MV-4-11 (cell line): ENCODE data around the gene C2CD4C.
"Not testable (repeated sequence)": the region's sequence is repeated elsewhere in the genome, so short reads cannot be mapped to it uniquely, and the experiment has no call there.

Experiments
- DNase-seq: peaks from one replicate; lab custom pipeline; 2025; lab: John Stamatoyannopoulos, UW

The C2CD4C gene

DNA sequence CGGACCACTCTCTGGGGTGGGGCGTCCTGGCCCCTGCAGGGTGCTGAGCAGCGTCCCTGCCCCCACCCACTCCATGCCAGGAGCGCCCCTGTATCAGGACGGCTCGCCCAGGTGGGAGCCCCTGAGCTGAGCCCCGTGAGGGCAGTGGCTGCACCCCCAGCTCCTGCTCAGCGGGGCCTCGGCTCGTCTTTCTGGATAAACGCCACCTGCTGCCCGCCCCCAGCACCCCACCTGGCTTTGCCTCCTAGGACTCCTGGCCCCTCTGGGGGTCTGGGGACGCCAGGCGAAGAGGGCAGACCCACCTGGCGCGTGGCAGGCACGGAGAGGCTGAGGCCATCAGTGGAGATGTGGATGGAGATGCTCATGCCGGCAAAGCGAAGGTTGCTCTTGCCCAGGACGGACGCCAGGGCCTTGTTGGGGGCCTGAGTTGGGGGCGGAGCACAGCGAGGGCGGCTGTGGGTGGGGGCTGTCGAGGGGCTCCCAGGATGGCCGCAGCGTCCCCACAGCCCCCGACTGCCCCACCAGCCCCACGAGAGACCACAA, 29.5 kb upstream of the C2CD4C start:
- no peak for DNase-seq

DNA sequence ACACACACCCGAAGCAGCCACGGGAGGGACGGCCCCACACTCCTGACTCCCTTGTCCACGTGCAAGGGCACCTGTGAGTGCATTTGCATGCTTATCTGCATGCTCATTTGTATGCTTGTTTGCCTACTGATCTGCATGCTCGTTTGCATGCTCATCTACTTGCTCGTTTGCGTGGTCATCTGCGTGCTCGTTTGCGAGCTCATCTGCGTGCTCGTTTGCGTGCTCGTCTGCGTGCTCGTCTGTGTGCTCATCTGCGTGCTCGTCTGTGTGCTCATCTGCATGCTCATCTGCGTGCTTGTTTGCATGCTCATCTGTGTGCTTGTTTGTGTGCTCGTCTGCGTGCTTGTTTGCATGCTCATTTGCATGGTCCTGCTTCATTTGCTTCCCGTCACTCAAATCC, 28.1 kb upstream of the C2CD4C start:
- DNase-seq, result no peak

DNA sequence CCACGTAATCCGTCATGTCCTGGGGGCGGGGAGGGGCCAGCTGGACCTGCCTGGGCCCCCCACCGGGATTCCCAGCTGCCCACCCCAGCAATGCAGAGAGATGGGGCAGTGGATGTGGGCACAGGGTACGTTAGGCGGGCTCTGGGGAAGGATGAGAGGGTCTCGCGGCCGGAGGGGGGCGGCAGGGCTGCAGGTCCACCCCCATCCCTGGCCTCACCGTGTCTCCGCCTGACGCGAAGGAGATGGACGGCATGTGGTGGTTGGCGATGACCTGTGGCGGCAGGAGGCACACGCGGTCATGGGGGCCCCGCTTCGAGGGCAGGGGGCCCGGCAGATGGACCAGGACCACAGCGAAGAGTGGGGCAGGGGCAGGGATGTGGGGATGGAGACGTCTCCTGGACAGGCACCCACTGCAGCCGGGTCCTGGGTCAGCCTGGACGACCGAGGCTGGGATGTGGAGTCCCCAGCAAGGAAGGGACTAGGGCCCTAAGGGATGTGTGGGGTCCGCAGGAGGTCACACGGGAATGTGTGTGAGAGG, 27.5 kb upstream of the C2CD4C start:
- no peak for DNase-seq

DNA sequence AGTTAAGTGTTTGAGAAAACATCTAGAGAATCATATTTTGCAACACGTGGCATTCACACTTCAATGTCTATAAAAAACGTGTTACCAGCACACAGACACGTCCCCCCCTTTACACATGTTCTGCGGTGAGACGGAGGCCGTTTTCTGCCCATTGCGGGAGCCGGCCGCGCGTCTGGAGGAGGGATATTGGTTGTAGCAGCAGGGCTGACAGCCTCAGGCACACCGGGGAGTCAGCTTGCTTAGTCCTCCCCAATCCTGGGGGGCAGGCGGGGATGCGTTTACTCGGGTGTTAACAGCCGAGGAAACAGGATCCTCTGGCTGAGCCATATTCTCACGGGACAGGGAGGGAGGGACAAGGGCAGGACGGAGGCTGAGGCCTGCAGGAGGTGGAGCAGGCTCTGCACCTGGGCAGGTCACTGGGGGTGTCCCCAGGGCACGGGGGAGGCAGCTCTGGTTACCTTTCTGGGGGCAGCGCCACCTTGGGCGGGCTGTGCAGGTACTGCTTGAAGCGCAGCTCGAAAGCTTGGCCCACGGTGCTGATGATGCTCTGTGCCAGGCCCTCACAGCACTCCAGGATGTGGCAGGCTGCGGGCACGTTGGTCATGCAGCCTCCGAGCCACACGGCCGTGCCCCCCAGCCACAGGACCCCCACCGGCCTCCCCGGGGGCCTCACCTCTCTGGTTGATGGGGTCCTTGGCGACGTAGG, 26.9 kb upstream of the C2CD4C start:
- no peak for DNase-seq

DNA sequence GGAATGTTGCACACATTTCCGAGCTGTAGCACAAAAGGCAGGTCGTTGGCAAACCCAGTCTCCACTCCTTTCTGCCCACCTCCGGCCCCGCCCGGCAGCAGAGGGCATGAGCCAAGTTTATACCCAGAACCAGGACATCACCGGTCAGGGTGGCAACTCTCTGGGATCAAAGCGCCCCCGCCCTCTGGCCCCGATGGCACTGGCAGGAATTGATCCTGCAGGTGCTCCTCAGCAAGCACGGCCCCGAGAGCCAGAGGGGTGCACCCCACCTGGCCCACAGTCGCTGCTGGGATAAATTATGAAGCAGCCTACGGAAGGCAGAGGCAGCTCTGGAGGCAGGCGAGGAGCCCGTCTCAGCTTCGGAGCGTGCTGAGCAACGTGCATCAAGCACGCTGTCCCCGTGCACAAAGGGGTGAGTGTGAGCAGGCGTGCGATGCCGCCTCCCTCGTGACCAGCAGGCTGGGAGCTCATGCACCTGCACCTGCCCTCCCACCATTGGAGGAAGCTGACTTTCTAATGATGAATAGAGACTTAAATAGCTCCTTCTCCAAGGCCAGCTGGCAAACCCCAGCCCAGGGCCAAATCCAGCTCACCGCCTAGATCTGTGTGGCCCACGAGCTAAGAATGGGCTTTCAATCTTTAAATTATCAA, 26.2 kb upstream of the C2CD4C start:
- no peak for DNase-seq

DNA sequence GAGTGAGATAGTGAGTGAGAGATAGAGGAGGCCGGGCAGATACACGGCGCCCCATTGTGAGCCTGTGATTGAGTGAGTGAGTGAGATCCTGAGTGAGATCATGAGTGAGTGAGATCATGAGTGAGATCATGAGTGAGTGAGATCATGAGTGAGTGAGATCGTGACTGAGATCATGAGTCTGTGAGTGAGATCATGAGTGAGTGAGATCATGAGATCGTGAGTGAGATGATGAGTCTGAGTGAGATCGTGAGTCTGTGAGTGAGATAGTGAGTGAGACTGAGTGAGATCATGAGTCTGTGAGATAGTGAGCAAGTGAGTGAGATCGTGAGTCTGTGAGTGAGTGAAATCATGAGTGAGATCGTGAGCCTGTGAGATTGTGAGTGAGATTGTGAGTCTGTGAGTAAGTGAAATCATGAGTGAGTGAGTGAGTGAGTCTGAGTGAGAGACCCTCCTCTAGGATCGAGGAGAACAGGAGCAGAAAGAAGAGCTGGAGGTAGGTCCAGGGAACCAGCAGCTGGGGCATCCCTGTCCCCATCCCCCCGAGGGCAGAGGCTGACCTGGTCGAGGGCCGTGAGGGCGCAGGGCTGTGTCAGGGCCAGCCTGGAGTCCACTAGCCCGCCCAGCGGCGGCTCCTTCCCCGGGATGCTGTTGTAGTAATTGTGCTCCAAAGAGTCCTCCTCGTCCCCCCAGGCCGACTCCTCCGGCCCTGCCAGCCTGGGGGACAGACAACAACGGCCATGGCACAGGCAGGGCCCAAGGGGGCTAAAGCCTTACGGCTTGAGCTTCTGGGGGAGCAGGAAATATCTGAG, 25.4 kb upstream of the C2CD4C start:
- no peak for DNase-seq

DNA sequence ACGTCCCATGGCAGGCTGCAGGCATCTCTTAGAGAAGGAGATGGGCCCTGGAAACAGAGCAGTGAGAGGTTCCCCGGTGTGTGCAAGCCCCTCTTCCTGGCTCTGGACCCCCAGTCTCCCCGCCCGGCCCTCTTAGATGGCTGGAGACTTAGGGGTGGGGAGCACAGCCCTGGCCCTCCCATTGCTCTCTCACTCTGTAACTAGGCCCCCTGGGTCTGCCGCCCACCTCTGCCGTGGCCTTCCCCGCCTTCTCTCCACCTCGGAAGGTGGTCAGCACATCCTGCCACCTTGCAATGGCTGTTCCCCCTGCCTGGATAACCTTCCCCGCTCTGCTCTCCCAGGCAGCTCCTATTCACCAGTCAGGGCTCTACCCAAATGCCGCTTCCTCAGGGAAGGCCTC, 21.8 kb upstream of the C2CD4C start:
- DNase-seq, result no peak

DNA sequence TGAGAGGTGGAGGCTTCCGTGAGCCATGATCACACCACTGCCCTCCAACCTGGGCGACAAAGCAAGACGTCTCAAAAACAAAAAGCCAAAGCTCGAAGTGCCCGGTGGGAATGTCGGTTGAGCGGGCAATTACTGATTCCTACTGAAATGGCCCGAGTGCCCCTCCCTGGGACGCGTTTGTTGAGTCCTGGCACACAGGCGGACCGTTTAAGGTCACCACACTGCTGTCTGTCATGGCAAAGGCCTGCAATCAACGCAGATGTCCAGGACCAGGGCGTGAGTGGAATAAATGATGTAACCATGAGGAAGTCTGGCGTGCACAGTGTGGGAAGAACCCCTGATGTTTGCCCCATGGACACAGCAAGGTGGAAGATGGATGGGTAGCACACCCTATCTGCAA, 19.2 kb upstream of the C2CD4C start:
- DNase-seq, result no peak

DNA sequence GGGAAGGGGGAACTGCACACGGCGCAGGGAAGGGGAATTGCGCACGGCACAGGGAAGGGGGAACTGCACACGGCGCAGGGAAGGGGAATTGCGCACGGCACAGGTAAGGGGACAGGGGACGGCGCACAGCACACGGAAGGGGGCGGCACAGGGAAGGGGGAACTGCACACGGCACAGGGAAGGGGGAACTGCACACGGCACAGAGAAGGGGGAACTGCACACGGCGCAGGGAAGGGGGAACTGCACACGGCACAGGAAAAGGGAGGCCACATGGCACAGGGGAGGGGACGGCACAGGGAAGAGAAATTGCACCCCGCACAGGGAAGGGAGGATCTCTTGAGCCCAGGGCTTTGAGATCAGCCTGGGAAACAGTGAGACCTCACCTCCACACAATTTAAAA, 18.7 kb upstream of the C2CD4C start:
- peak; percentile 41 for DNase-seq

DNA sequence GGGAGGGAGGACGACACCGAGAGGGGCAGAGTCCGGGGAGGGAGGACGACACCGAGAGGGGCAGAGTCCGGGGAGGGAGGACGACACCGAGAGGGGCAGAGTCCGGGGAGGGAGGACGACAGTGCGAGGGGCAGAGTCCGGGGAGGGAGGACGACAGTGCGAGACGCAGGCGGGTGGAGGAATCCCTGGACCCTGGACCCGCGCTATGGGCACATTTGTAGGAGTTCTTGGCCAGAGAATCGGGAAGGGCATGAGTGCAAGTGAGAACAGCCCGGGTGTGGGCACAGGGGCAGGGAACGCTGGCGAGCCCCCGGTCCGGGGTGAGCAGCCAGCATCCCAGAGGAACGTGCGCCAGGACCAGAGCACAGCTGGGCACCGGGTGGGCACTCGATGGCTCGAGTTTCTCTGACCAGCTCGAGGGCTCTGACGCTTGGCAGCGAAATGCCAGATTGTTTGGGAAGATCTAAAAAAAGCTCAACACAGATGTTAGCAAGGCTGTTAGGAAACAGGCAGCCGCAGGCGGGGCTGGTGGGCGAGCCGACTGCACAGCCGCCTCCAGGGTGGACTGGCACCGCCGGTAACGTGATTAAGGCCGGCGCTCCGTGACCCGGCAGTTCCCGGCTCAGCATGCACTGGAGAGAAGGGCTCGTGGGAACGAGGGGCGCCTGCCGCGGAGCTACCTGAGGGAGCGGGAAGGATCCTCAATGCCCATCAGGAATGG, 17.9 kb upstream of the C2CD4C start:
- DNase-seq, result peak; percentile 62

DNA sequence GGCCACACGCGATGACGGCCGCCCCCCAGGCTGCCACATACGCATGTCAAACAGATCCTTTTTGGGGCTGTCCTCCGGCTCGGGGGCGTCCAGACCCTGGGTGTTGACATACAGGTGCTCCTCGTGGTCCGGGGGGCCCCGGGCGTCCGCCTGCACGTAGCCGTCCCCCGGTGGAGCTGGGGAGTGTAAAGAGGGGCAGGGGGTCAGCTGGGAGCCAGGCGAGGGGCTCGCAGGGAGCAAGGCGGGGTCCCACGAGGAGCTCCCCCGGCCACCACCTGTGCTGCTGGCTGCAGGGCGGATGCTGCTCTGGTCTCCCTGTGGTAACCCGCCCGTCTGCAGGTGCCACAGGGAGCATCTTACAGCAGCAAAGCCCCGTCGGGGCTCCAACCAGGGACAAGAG, 16.1 kb upstream of the C2CD4C start:
- no peak for DNase-seq

DNA sequence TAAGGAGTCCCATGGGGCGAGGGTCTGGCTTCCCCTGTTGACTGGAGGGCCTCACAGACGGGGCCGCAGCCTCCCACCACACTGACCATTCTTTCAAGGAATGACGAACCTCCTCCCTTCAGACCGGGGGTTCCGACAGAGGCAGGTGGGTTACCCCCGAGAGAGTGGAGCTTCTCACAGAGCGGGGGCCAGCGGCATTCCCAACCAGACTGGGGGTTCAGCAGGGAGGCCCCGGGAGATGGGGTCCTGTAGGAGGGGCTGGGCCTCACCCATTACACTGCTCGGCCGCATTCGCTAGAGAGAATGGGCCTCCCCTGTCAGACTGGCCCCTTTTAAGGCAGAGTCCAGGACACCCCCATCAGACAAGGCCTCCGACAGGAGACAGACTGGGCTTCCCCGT, 15.6 kb upstream of the C2CD4C start:
- no peak for DNase-seq

DNA sequence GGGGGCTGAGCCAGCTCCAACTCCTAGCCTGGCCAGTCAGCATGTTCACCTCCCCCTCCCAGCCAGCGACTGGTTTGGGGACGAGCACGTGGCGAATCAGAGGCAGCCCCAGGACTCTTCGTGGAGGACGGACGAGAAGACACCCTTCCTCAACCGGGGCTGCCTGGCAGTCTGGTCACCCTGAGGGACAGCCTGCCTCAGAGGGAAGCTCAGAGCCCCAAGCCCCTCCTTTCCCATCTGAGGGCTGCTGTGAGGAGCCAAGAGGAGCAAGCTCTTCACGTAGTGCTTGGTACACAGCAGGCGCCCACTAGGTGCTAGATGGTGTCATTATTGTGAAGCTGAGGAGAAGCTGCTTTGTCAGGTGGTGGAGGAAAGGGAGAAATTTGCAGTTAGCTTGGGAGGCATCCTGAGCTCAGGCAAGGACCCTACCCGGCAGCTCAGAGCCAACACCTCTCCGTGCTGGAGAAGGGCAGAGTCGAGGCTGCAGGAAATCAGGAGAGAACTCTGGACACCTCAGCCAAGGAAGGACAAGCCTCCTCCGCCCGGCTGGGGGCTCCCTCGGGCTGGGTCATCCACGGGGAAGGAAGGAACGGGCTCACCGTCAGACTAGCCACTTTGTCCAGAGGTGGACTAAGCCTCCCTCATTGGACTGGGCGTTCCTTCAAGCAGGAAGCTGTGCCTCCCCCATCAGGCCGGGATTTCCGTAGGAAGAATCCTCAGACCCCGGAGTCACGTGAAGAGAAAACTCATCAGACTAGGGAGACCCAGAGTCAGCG, 14.9 kb upstream of the C2CD4C start:
- DNase-seq, result no peak

DNA sequence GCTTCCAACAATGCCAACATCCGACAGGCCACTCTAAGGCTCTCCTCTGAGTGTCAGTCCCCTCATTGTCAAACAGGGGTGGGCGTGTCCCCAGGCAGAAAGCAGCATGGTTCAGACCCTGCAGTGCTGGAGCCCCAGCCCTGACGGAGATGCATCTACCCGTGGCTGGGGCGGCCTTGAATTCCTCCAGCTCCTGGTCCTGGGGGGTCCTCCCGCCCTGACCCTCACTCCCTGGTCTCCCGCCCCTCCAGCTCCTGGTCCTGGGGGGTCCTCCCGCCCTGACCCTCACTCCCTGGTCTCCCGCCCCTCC, 13.9 kb upstream of the C2CD4C start:
- not testable (repeated sequence) for DNase-seq

DNA sequence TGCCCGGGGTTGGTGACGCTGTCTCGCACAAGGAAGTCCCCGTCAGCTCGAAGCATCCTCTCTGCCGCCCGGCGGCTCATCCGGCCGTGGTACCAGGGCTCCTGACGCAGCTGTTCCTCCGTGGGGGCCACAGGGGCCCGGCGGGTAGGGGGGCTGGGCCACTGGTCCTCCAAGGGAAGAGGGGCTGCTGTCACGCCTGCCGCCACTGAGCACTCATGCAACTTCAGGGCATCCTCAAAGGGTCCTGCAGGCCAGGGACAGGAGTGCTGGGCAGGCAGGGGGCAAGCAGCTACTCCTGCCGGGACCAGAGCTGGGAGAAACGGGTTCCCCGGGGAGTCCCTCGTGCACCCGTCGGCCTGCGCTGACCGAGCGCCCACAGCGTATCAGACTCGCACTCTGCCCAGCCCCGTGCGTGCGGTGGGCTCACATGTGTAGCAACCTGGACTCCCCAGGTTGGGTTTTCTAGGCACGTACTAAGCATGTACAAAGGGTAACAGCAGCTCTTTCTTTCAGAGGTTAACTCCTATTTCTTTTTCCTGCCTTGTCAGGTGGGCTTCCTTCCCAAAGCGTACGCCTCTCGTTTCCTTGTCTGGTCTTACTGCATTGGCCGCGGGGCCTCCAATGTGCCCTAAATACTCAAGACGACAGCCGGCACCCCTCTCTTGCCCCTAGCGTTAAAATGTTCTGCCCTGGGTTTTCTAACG, 13.4 kb upstream of the C2CD4C start:
- no peak for DNase-seq

DNA sequence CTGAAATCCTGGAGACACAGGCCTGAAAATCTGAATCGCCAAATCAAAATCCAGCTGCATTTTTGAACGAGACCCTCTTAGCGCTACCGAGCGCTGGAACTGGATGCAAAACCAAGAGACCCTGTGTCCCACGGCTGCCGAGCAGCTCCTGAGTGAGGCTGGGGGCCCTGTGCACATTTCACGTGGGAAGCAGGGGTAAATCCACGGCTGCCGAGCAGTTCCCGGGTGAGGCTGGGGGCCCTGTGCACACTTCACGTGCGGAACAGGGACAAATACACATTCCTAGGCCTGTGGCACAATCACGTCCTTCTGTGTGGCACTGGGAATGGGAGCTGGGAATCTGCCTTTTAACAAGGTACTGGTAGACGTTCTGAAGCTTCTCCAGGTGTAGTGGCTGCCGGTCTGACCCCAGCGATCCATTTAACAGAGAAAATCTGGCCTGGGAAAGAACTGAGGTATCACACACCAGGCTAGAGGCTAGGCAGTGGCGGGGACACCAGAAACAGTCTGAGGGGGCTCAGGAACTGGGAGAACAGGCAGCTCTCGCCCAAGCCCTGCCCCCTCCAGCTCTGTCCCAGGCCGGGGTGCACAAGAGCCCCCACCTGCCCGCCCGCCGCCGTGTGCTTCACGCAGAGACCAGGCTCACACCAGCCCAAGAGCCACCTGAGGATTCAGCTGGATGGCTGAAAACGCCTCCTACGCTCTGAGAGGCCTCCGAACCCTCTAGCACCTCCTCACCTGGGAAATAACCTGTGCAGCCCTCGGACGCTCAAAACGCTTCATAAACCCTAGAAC, 11.0 kb upstream of the C2CD4C start:
- no peak for DNase-seq

DNA sequence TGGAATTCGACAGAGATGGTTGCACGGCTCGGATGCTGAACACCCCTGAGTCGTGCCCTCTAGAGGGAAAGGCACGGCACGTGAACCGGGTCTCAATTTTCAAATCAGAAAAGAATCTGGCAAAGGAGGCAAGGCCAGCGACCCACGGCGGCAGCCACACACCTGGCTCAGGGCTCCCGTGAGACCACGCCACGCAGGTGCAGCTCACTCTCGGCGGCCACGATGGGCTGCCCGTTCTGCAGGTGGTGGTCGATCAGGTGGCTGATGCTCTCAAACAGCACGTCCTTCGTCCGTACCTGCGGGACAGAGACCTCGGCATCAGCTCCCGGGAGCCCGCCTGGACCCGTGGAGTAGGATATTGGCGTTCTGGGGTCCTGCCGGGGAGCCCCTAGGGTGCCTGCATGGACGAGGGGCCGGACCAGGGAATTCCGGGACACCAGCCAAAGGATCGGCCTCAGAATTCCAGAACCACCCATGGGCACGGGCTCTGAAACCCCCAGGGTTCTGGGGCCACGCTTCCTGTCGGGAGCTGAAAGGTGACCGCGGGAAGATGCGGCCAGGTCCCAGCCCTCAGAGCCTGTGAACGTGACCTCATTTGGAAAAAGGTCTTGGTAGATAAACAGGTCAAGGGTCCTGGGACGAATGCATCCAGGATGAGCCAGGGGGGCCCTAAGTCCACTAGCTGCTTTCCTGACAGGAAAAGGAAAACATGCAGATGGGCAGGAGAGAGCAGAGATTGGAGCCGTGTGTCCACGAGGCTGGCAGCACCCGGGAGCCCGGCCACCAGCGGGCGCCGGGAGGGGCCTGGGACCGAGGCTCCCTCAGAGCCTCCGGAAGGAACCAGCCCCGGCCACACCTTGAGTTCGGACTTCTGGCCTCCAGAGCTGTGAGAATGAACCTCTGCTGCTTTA, 10.1 kb upstream of the C2CD4C start:
- no peak for DNase-seq

DNA sequence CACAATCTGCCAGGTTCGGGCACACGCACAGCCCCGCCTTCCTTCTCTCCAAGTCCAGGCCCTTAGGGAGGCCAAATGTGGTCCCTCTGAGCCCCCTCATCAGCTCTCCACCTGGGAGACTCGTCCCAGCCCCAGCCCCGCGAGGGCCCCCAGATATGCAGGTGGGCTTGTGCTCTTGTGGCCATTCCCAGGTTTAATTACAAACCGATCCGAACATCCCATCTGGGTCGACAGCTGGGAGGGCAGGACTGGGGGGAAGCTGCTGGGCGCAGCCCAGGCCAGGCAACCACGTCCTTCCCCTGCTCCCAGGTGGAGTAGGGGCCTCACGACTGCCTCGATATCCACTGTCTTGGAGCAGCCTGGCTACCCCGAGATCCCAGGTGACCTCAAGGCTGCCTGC, 7.5 kb upstream of the C2CD4C start:
- DNase-seq, result no peak

DNA sequence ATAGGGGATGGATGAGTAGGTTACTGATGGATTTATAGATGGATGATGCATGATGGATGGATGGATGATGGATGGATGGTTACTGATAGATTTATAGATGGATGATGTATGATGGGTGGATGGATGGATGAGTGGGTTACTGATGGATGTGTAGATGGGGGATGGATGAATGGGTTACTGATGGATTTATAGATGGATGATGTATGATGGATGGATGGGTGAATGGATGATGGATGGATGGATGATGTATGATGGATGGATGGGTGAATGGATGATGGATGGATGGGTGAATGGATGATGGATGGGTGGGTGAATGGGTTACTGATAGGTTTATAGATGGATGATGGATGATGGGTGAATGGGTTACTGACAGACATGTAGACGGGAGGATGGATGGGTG, 6.3 kb upstream of the C2CD4C start:
- DNase-seq, result no peak
